Measurements from ENCODE around the gene VAPA. TPM values are rescaled to one million over a fixed set of nuclear protein-coding genes. Genes with fewer than 3 reads are reported as not detected.

The VAPA gene
- polyA plus RNA-seq, 1 of the 3 experiments (the other 2 are of a cell fraction), result 109 TPM

DNA sequence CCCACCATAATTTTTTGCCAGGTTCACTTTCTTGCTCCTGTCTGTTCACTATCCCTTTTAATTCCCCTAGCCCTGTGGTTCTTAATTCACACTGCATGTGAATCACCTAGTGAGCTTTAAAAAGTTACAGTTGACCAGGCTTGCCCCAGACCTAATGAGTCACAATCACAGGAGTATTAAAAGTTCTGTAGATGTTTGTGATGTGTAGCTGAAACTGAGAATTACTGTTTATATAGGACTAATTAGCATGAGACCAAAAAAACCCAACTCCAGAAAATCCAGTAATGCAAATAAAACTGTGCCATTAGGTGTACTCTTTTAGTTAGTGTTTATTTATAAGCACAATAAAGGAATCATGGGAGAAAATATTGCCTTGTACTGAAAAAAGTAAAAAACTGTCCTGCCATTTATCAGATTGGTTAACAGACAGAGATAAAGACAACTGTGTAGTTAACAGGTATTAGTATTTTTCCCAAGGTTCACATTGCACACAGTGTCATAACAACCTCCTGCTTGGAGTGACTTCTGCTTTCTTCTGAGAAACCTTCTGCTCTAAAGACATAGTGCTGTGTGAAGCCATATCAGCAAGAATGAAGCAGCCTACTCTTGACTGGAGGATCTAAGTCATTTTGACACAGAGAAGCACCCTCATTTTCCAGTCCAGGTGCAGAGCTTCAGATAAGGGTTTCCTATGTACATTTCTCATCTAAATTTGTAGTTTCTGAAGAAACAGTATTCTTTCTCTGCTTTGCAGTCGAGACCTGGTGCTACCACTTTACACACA is 39.0 kb downstream of the VAPA start:
- Histone ChIP-seq H3K79me2 (ENCODE audit: insufficient read depth) (peaks cover 50% of the 10 kb centered on the region), H4K20me1 (ENCODE audit: insufficient read depth) (peaks cover 24% of the 10 kb centered on the region), H3K9me3 (no peaks in the 10 kb centered on the region), H3F3A (replicated peaks; ENCODE audit: insufficient read depth) (peaks cover 31% of the 10 kb centered on the region), H3K4me3 (ENCODE audit: low read depth in 2 of 2, low read length in 1 of 2) (no peak overlapping the region), H3K4me2 (no peak overlapping the region), H3K4me1 (ENCODE audit: control insufficient read depth in 1 of 2, insufficient read depth in 2 of 2, low read depth in 1 of 2, low read length in 1 of 2) (peaks cover 0 to 11% of the 10 kb centered on the region in 2 experiments; a peak in 2 of 4 replicates), H3K27me3 (ENCODE audit: insufficient read depth) (no peaks in the 10 kb centered on the region), H3K9me2 (no peaks in the 10 kb centered on the region), H2AFZ (ENCODE audit: low read depth) (no peak overlapping the region), H3K9ac (no peak overlapping the region), H3K27ac (ENCODE audit: low read depth in 2 of 2, low read length in 1 of 2) (no peak overlapping the region; a peak in 1 of 4 replicates), H3K36me3 (replicated peaks in 1 of 2; ENCODE audit: control insufficient read depth in 1 of 2, insufficient read depth in 2 of 2, low read length in 1 of 2) (peaks cover 55 to 80% of the 10 kb centered on the region in 2 experiments)
- CTCF ChIA-PET, result interaction anchor here (0.6 to 4.0 kb wide), 4 partner anchors 8 to 808 kb away, joined by 3 to 19 read pairs (median 6); no protein-coding TSS in a partner anchor
- POLR2A ChIA-PET, result no interaction called here
- 91% methylated on average over 1 of the region's 1 CpG for WGBS (ENCODE audit: low lambda C conversion rate)
- no peak for DNase-seq
- TF ChIP-seq FOXJ3 (CRISPR knock-in tag; IDR thresholded peaks at IDR 0.05), result no peak
- no peak for TF ChIP-seq GABPA (IDR thresholded peaks at IDR 0.05; ENCODE audit: low read depth)
- TF ChIP-seq FOXM1 (IDR thresholded peaks at IDR 0.05; ENCODE audit: low read depth), result no peak
- TF ChIP-seq RFX5 (IDR thresholded peaks at IDR 0.05; ENCODE audit: low read length), result no peak
- no peak for TF ChIP-seq ELF1 (IDR thresholded peaks at IDR 0.05)
- TF ChIP-seq POLR2AphosphoS5 (IDR thresholded peaks at IDR 0.05; ENCODE audit: low read depth, low read length), result no peak

DNA sequence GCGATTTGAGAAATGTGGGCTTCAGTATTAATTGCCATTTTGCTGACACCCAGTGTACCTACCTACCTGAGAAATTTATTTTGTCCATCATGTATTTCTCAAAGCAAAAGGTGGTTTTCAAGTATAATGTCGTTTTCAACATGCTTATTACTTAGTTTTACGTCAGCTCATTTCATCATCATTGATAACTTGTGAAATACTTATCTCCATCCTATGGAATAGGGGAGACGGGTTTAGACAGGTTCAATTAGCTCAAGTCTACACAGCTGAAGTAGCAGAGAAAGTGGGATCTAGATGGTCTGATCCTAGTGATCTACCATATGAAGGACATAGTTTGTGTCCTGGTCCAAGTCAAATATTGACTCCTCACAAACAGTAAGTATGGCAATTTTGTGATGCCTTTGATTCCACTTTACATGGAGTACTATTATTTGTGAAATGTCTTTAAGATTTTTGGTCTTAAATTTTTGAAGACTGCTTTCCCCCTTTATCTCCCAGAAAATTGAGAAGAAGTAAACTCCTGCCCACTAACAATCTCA is 45.1 kb downstream of the VAPA start:
- Histone ChIP-seq H3K4me1 (ENCODE audit: control insufficient read depth in 1 of 2, insufficient read depth in 2 of 2, low read depth in 1 of 2, low read length in 1 of 2) (peaks cover 0 to 7% of the 10 kb centered on the region in 2 experiments; a peak in 1 of 4 replicates), H4K20me1 (ENCODE audit: insufficient read depth) (peaks cover 11% of the 10 kb centered on the region), H3K9me3 (no peaks in the 10 kb centered on the region), H3K79me2 (ENCODE audit: insufficient read depth) (peaks cover 11% of the 10 kb centered on the region; the same call in 1 of the 2 replicates), H3K4me3 (ENCODE audit: low read depth in 2 of 2, low read length in 1 of 2) (no peak overlapping the region), H3K4me2 (no peak overlapping the region), H3K27ac (ENCODE audit: low read depth in 2 of 2, low read length in 1 of 2) (no peak overlapping the region), H3K9me2 (no peaks in the 10 kb centered on the region), H3K9ac (no peak overlapping the region), H2AFZ (ENCODE audit: low read depth) (no peak overlapping the region), H3F3A (replicated peaks; ENCODE audit: insufficient read depth) (peaks cover 29% of the 10 kb centered on the region), H3K36me3 (replicated peaks in 1 of 2; ENCODE audit: control insufficient read depth in 1 of 2, insufficient read depth in 2 of 2, low read length in 1 of 2) (peaks cover 23 to 31% of the 10 kb centered on the region in 2 experiments), H3K27me3 (ENCODE audit: insufficient read depth) (no peaks in the 10 kb centered on the region)
- no peak for TF ChIP-seq EZH2phosphoT487 (IDR thresholded peaks at IDR 0.05; ENCODE audit: borderline replicate concordance, low read depth)
- TF ChIP-seq, protein P1, sequence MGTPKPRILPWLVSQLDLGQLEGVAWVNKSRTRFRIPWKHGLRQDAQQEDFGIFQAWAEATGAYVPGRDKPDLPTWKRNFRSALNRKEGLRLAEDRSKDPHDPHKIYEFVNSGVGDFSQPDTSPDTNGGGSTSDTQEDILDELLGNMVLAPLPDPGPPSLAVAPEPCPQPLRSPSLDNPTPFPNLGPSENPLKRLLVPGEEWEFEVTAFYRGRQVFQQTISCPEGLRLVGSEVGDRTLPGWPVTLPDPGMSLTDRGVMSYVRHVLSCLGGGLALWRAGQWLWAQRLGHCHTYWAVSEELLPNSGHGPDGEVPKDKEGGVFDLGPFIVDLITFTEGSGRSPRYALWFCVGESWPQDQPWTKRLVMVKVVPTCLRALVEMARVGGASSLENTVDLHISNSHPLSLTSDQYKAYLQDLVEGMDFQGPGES (IDR thresholded peaks at IDR 0.05; ENCODE audit: low read depth, low read length), result no peak
- no peak for TF ChIP-seq EP300 (IDR thresholded peaks at IDR 0.05; ENCODE audit: borderline replicate concordance in 1 of 2, low read depth in 1 of 2, low read length in 1 of 2)
- no peak for TF ChIP-seq ELF1 (IDR thresholded peaks at IDR 0.05)
- TF ChIP-seq FOXM1 (IDR thresholded peaks at IDR 0.05; ENCODE audit: low read depth), result no peak
- TF ChIP-seq CHD2 (IDR thresholded peaks at IDR 0.05; ENCODE audit: low read length, partially characterized antibody), result no peak
- no peak for TF ChIP-seq RXRA (IDR thresholded peaks at IDR 0.05; ENCODE audit: borderline replicate concordance, low read depth)
- TF ChIP-seq FOSL2 (IDR thresholded peaks at IDR 0.05; ENCODE audit: borderline replicate concordance, low read depth), result no peak
- CTCF ChIA-PET, result interaction anchor here (0.7 to 1.4 kb wide), 3 partner anchors 12 to 37 kb away, joined by 3 to 5 read pairs (median 3); no protein-coding TSS in a partner anchor
- no peak for DNase-seq
- WGBS (ENCODE audit: low lambda C conversion rate), result 96% methylated on average over 4 of the region's 4 CpGs
- POLR2A ChIA-PET, result no interaction called here

All from SK-N-SH (cell line).